Measurements from ENCODE around the gene DHODH.
"Not testable (repeated sequence)": the region's sequence is repeated elsewhere in the genome, so short reads cannot be mapped to it uniquely, and the experiment has no call there.

Gene DHODH

GRCh38 chr16:72051818-72052217, 43.3 kb downstream of the DHODH start:
- no peak overlapping the region for H2BK12ac ChIP-seq (ENCODE audit: low read length)
- H3K9me3 ChIP-seq (ENCODE audit: insufficient read depth, low read depth, low read length), result peaks cover 3% of the 10 kb centered on the region
- H3K9ac ChIP-seq (ENCODE audit: low read length), result no peak overlapping the region
- no peak overlapping the region for H2BK5ac ChIP-seq (ENCODE audit: low read depth, low read length, poor library complexity)
- DNase-seq, result no peak
- H3K4me2 ChIP-seq (ENCODE audit: low read length), result no peak overlapping the region
- no peak overlapping the region for H4K91ac ChIP-seq (ENCODE audit: low read depth, low read length)
- no peak overlapping the region for H4K12ac ChIP-seq (ENCODE audit: low read depth, low read length)
- H3K14ac ChIP-seq (ENCODE audit: low read length), result no peak overlapping the region
- H2AK5ac ChIP-seq (ENCODE audit: low read length), result no peak overlapping the region
- H3K23ac ChIP-seq (ENCODE audit: low read length), result no peak overlapping the region
- H3K18ac ChIP-seq (ENCODE audit: low read length), result no peak overlapping the region
- no peak overlapping the region for H4K8ac ChIP-seq (ENCODE audit: low read depth, low read length)
- no peak overlapping the region for H3K4me3 ChIP-seq (ENCODE audit: low read depth, low read length)
- H2BK120ac ChIP-seq (ENCODE audit: insufficient read depth, low read length, poor library complexity), result no peak overlapping the region
- no peak overlapping the region for H3K27ac ChIP-seq (ENCODE audit: low read depth, low read length)
- no peaks in the 10 kb centered on the region for H3K79me2 ChIP-seq (ENCODE audit: control insufficient read depth, insufficient read depth, low read length, poor library complexity)
- no peak overlapping the region for H2AFZ ChIP-seq (ENCODE audit: insufficient read depth, low read length, poor library complexity)
- no peaks in the 10 kb centered on the region for H3K79me1 ChIP-seq (ENCODE audit: low read length)
- H3K27me3 ChIP-seq (ENCODE audit: insufficient read depth, low read length), result no peaks in the 10 kb centered on the region
- H3K4me1 ChIP-seq (ENCODE audit: control insufficient read depth in 1 of 2, insufficient read depth in 2 of 2, low read length in 2 of 2), result no peaks in the 10 kb centered on the region
- WGBS (ENCODE audit: extremely low coverage, insufficient coverage, insufficient read length), result no CpG with 5 or more reads among the region's 2 CpGs
- no peaks in the 10 kb centered on the region for H3K36me3 ChIP-seq (ENCODE audit: control insufficient read depth in 1 of 2, insufficient read depth in 2 of 2, low read length in 2 of 2)
- no peak overlapping the region for H3K4ac ChIP-seq (ENCODE audit: low read depth, low read length)

GRCh38 chr16:72054254-72054847, 45.8 kb downstream of the DHODH start, which contains the start of gene HP:
TSS of gene HP (plus strand) at chr16:72054505. CDS start at chr16:72054653, 148 bp downstream.
- H3K79me1 ChIP-seq (ENCODE audit: low read length); H3K4ac ChIP-seq (ENCODE audit: low read depth, low read length); H3K18ac ChIP-seq (ENCODE audit: low read length); H4K12ac ChIP-seq (ENCODE audit: low read depth, low read length); H3K23ac ChIP-seq (ENCODE audit: low read length); H3K4me2 ChIP-seq (ENCODE audit: low read length); H3K4me3 ChIP-seq (ENCODE audit: low read depth, low read length); H2AFZ ChIP-seq (ENCODE audit: insufficient read depth, low read length, poor library complexity); H3K27me3 ChIP-seq (ENCODE audit: insufficient read depth, low read length); DNase-seq; H3K79me2 ChIP-seq (ENCODE audit: control insufficient read depth, insufficient read depth, low read length, poor library complexity); H3K9me3 ChIP-seq (ENCODE audit: insufficient read depth, low read depth, low read length); H3K27ac ChIP-seq (ENCODE audit: low read depth, low read length); H3K36me3 ChIP-seq (ENCODE audit: control insufficient read depth in 1 of 2, insufficient read depth in 2 of 2, low read length in 2 of 2); H4K91ac ChIP-seq (ENCODE audit: low read depth, low read length); H2BK120ac ChIP-seq (ENCODE audit: insufficient read depth, low read length, poor library complexity); H2AK5ac ChIP-seq (ENCODE audit: low read length); H2BK12ac ChIP-seq (ENCODE audit: low read length); H2BK5ac ChIP-seq (ENCODE audit: low read depth, low read length, poor library complexity); H3K14ac ChIP-seq (ENCODE audit: low read length); H3K4me1 ChIP-seq (ENCODE audit: control insufficient read depth in 1 of 2, insufficient read depth in 2 of 2, low read length in 2 of 2); H4K8ac ChIP-seq (ENCODE audit: low read depth, low read length); H3K9ac ChIP-seq (ENCODE audit: low read length): not testable (repeated sequence)
- no CpG with 5 or more reads among the region's 5 CpGs for WGBS (ENCODE audit: extremely low coverage, insufficient coverage, insufficient read length)

- Histone ChIP-seq H3K79me2 (ENCODE audit: control insufficient read depth, insufficient read depth, low read length, poor library complexity) (no peaks in the 10 kb centered on the region), H3K4me2 (ENCODE audit: low read length) (no peak overlapping the region)
- WGBS (ENCODE audit: extremely low coverage, insufficient coverage, insufficient read length), result no CpG with 5 or more reads among the region's 4 CpGs
Measured at GRCh38 chr16:72055911-72056310, 47.4 kb downstream of the DHODH start.

GRCh38 chr16:72057313-72057712, 48.8 kb downstream of the DHODH start:
- WGBS (ENCODE audit: extremely low coverage, insufficient coverage, insufficient read length), result no CpG with 5 or more reads among the region's 6 CpGs
- H3K14ac ChIP-seq (ENCODE audit: low read length); H4K91ac ChIP-seq (ENCODE audit: low read depth, low read length): not testable (repeated sequence)

More at GRCh38 chr16:72055911-72056310, 47.4 kb downstream of the DHODH start:
- Histone ChIP-seq H3K27me3 (ENCODE audit: insufficient read depth, low read length) (no peaks in the 10 kb centered on the region), H2BK120ac (ENCODE audit: insufficient read depth, low read length, poor library complexity) (no peak overlapping the region), H3K4me1 (ENCODE audit: control insufficient read depth in 1 of 2, insufficient read depth in 2 of 2, low read length in 2 of 2) (no peaks in the 10 kb centered on the region), H3K18ac (ENCODE audit: low read length) (no peak overlapping the region), H3K36me3 (ENCODE audit: control insufficient read depth in 1 of 2, insufficient read depth in 2 of 2, low read length in 2 of 2) (no peaks in the 10 kb centered on the region), H2AFZ (ENCODE audit: insufficient read depth, low read length, poor library complexity) (no peak overlapping the region), H3K23ac (ENCODE audit: low read length) (no peak overlapping the region), H3K4me3 (ENCODE audit: low read depth, low read length) (no peak overlapping the region), H4K8ac (ENCODE audit: low read depth, low read length) (no peak overlapping the region), H4K91ac (ENCODE audit: low read depth, low read length) (no peak overlapping the region), H2BK5ac (ENCODE audit: low read depth, low read length, poor library complexity) (no peak overlapping the region), H3K79me1 (ENCODE audit: low read length) (no peaks in the 10 kb centered on the region), H3K9me3 (ENCODE audit: insufficient read depth, low read depth, low read length) (no peaks in the 10 kb centered on the region), H4K12ac (ENCODE audit: low read depth, low read length) (no peak overlapping the region), H2BK12ac (ENCODE audit: low read length) (no peak overlapping the region), H3K14ac (ENCODE audit: low read length) (no peak overlapping the region), H3K4ac (ENCODE audit: low read depth, low read length) (no peak overlapping the region), H2AK5ac (ENCODE audit: low read length) (no peak overlapping the region), H3K27ac (ENCODE audit: low read depth, low read length) (no peak overlapping the region), H3K9ac (ENCODE audit: low read length) (no peak overlapping the region)
- no peak for DNase-seq

More at GRCh38 chr16:72057313-72057712, 48.8 kb downstream of the DHODH start:
- H2BK120ac ChIP-seq (ENCODE audit: insufficient read depth, low read length, poor library complexity); H3K9ac ChIP-seq (ENCODE audit: low read length); H3K18ac ChIP-seq (ENCODE audit: low read length); H2BK12ac ChIP-seq (ENCODE audit: low read length); H3K4ac ChIP-seq (ENCODE audit: low read depth, low read length); DNase-seq; H4K8ac ChIP-seq (ENCODE audit: low read depth, low read length); H3K27ac ChIP-seq (ENCODE audit: low read depth, low read length); H3K4me3 ChIP-seq (ENCODE audit: low read depth, low read length); H3K9me3 ChIP-seq (ENCODE audit: insufficient read depth, low read depth, low read length); H3K79me1 ChIP-seq (ENCODE audit: low read length); H3K27me3 ChIP-seq (ENCODE audit: insufficient read depth, low read length); H2AK5ac ChIP-seq (ENCODE audit: low read length); H3K23ac ChIP-seq (ENCODE audit: low read length); H2BK5ac ChIP-seq (ENCODE audit: low read depth, low read length, poor library complexity); H3K4me2 ChIP-seq (ENCODE audit: low read length); H3K36me3 ChIP-seq (ENCODE audit: control insufficient read depth in 1 of 2, insufficient read depth in 2 of 2, low read length in 2 of 2); H2AFZ ChIP-seq (ENCODE audit: insufficient read depth, low read length, poor library complexity); H4K12ac ChIP-seq (ENCODE audit: low read depth, low read length); H3K4me1 ChIP-seq (ENCODE audit: control insufficient read depth in 1 of 2, insufficient read depth in 2 of 2, low read length in 2 of 2); H3K79me2 ChIP-seq (ENCODE audit: control insufficient read depth, insufficient read depth, low read length, poor library complexity): not testable (repeated sequence)
